K562 (cell line): ENCODE data around the gene ARAF. TPM values are rescaled to one million over a fixed set of nuclear protein-coding genes. Genes with fewer than 3 reads are reported as not detected.
A peak's percentile ranks its signal among the peaks of the same experiment; 100 is the strongest.

Experiments used
- ARID4B ChIP-seq: sonication (generic); formaldehyde crosslinking; IDR thresholded peaks from 2 replicates; pipeline ENCODE4 v1.8.0; 2022; ENCODE audit warnings: mild to moderate bottlenecking, missing genetic modification reagents
- BHLHE40 ChIP-seq: IDR thresholded peaks from 2 replicates; pipeline ENCODE4 v1.6.1; 2011; ENCODE audit warnings: low read length, improper control_type of control experiment
- CTBP1 ChIP-seq: fragments of 450-650 bp; IDR thresholded peaks from 2 replicates; pipeline ENCODE4 v1.6.1; 2016; ENCODE audit warnings: borderline replicate concordance
- CTCF ChIP-seq, 3 experiments: IDR thresholded peaks in 2 of 3; conservative IDR thresholded peaks in 1 of 3; 2 replicates each; pipeline ENCODE4 v1.5.1; 2011 to 2012; ENCODE audit warnings: low read length in 3 of 3, mild to moderate bottlenecking in 3 of 3, control low read depth in 2 of 3, improper control_type of control experiment in 1 of 3, inconsistent platforms in 1 of 3, low read depth in 1 of 3, mixed read lengths in 1 of 3, moderate library complexity in 1 of 3; ENCODE audit not compliant: insufficient read depth in 2 of 3
- DEAF1 ChIP-seq: fragments of 450-650 bp; formaldehyde crosslinking; IDR thresholded peaks from 2 replicates; pipeline ENCODE4 v1.4.0; 2020; ENCODE audit warnings: mild to moderate bottlenecking, moderate library complexity
- ETV5 ChIP-seq: sonication (generic); formaldehyde crosslinking; IDR thresholded peaks from 2 replicates; pipeline ENCODE4 v1.4.0; 2020; ENCODE audit warnings: low read depth, mild to moderate bottlenecking, missing genetic modification reagents
- GABPA ChIP-seq: fragments of 200-800 bp; sonication (Bioruptor generic); conservative IDR thresholded peaks from 2 replicates; pipeline ENCODE4 v1.6.1; 2016; ENCODE audit warnings: low read depth, missing genetic modification characterization, missing compliant biosample characterization
- HDAC1 ChIP-seq, 2 experiments: fragments of 450-650 bp; IDR thresholded peaks; 2 replicates each; pipeline ENCODE4 v1.6.1; 2016 to 2017; ENCODE audit warnings: inconsistent platforms in 1 of 2, mild to moderate bottlenecking in 1 of 2, moderate library complexity in 1 of 2
- HLTF ChIP-seq: fragments of 450-650 bp; IDR thresholded peaks from 2 replicates; pipeline ENCODE4 v1.6.1; 2016
- HNRNPH1 ChIP-seq: fragments of 200-400 bp; formaldehyde crosslinking; optimal IDR thresholded peaks from 2 replicates; pipeline ENCODE3; 2017; ENCODE audit warnings: low read depth, mild to moderate bottlenecking, low read length, moderate library complexity
- NFIX ChIP-seq: fragments of 250-450 bp; sonication (Bioruptor Pico); IDR thresholded peaks from 2 replicates; pipeline ENCODE4 v1.4.0; 2020; ENCODE audit warnings: low read depth, mild to moderate bottlenecking, moderate library complexity
- RUNX1 ChIP-seq: sonication (generic); IDR thresholded peaks from 2 replicates; pipeline ENCODE4 v1.6.1; 2016; ENCODE audit warnings: antibody characterized with exemption, low read depth
- SMAD1 ChIP-seq: fragments of 150-350 bp; IDR thresholded peaks from 2 replicates; pipeline ENCODE4 v1.6.1; 2014; ENCODE audit warnings: low read length, low read depth; ENCODE audit not compliant: partially characterized antibody
- SMAD4 ChIP-seq: fragments of 250-450 bp; sonication (Bioruptor Pico); conservative IDR thresholded peaks from 2 replicates; pipeline ENCODE4 v1.8.0; 2021; ENCODE audit warnings: inconsistent platforms, mild to moderate bottlenecking, moderate library complexity
- TSC22D4 ChIP-seq: fragments of 450-650 bp; IDR thresholded peaks from 2 replicates; pipeline ENCODE4 v1.6.1; 2016; ENCODE audit warnings: missing genetic modification characterization, missing biosample characterization, control low read depth
- WHSC1 ChIP-seq: IDR thresholded peaks from one replicate; pipeline ENCODE4 v1.6.1; 2012; ENCODE audit warnings: low read length, control low read depth, inconsistent platforms
- ZNF395 ChIP-seq: fragments of 200-800 bp; sonication (Bioruptor generic); IDR thresholded peaks from 2 replicates; pipeline ENCODE4 v1.6.1; 2017; ENCODE audit warnings: missing genetic modification characterization, missing compliant biosample characterization
- polyA plus RNA-seq, 8 experiments: library from polyadenylated mRNA; depleted of rRNA in 4 of 8; stranded (reverse) in 5 of 8; unstranded in 3 of 8; fragments of >200 nt; fragmentation: Nextera tagmentation in 2 of 8; fragmentation: Illumina TruSeq in 1 of 8; extraction: Ambion mirVana in 2 of 8; extraction: Trizol in 1 of 8; gene quantifications; 2 replicates each; pipeline versions ENCODE4 v1.2.1 to v1.2.3, GENCODE V29; 2011 to 2014; ENCODE audit warnings: inconsistent platforms in 1 of 8, missing spikeins in 1 of 8
- total RNA-seq, 7 experiments: library from RNA; depleted of rRNA in 6 of 7; stranded (reverse); fragments of >200 nt in 6 of 7; fragmentation: Illumina TruSeq in 2 of 7; extraction: Trizol in 2 of 7; gene quantifications; 2 replicates each; pipeline versions ENCODE4 v1.2.1 to v1.2.3, GENCODE V29; 2011 to 2021; ENCODE audit warnings: low replicate concordance in 1 of 7

Gene ARAF
- total and polyA plus RNA-seq, 9 of the 15 experiments (the other 6 are each of a cell fraction or from before 2014, with no cell fraction given), result 5.5 to 70.0 (median 29.4) TPM

- TF ChIP-seq CTCF (IDR thresholded peaks at IDR 0.05 in 2 of 3, conservative IDR thresholded peaks at IDR 0.05 in 1 of 3; ENCODE audit: insufficient read depth in 2 of 3, low read depth in 1 of 3, low read length in 3 of 3), result no peak
- TF ChIP-seq HDAC1 (IDR thresholded peaks at IDR 0.05), result peak in 1 of 2 experiments; percentile 5; a peak in 1 of 4 replicates
- no peak for TF ChIP-seq DEAF1 (CRISPR knock-in tag)
- peak; percentile 47; the same call in 1 of the 2 replicates for TF ChIP-seq HLTF
- peak; percentile 96 for TF ChIP-seq BHLHE40
- no peak for TF ChIP-seq RUNX1
- peak; percentile 58; the same call in 1 of the 2 replicates for TF ChIP-seq ETV5 (CRISPR knock-in tag)
- TF ChIP-seq ZNF395 (CRISPR knock-in tag), result peak; percentile 58; the same call in 1 of the 2 replicates
- 0 out of 2 replicates have a peak, but pooled peaks have one; percentile 23 for TF ChIP-seq SMAD4
- TF ChIP-seq CTBP1, result 0 out of 2 replicates have a peak, but pooled peaks have one; percentile 6
- no peak for TF ChIP-seq NFIX (CRISPR knock-in tag)
- no peak for TF ChIP-seq TSC22D4 (tag)
- 0 out of 2 replicates have a peak, but pooled peaks have one; percentile 33 for TF ChIP-seq ARID4B
- peak; percentile 81 for TF ChIP-seq GABPA
- TF ChIP-seq WHSC1, result no peak
- no peak for TF ChIP-seq HNRNPH1
- peak; percentile 8 for TF ChIP-seq SMAD1
Measured at GRCh38 chrX:47560934-47561658, at the start of gene ARAF (continued).
